ENCODE data around the gene NAIF1.
A peak's percentile ranks its signal among the peaks of the same experiment; 100 is the strongest.

Gene NAIF1

DNA sequence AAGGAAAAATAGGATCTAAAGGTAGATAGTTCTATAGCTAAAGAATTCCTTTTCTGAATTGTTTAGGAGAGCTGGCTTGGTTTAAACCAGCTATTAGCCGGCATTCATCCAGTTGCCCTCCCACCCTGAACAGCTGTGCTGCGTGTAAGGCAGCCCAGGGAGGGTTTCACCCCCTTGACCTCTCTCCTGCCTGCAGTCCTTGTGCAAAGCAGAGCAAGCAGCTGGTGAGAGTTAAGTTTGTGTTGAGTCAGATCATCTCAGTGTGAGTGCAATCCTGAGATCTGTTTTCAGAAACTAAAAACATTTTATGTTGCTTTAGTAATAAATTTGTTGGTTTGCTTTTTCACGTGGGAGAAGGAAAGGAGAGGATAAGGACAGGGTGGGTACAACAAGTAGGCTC, 13.9 kb upstream of the NAIF1 start:
- H3K79me2 ChIP-seq (ENCODE audit: insufficient read depth, low read length) = peaks cover 12% of the 10 kb centered on the region; the same call in 1 of the 2 replicates
- no peak overlapping the region for H3K4me2 ChIP-seq (ENCODE audit: low read length)
- H2AFZ ChIP-seq (ENCODE audit: low read length) = no peak overlapping the region
- H4K20me1 ChIP-seq (ENCODE audit: insufficient read depth, low read length) = no peaks in the 10 kb centered on the region
- no peaks in the 10 kb centered on the region for H3K27me3 ChIP-seq (ENCODE audit: insufficient read depth, low read length)
- H3K9me2 ChIP-seq (ENCODE audit: low read depth, low read length) = no peaks in the 10 kb centered on the region
- no peaks in the 10 kb centered on the region for H3K9me3 ChIP-seq (ENCODE audit: low read length)
- H3K9ac ChIP-seq (ENCODE audit: low read length) = no peak overlapping the region
- peaks cover 7% of the 10 kb centered on the region; the same call in 1 of the 2 replicates for H3K36me3 ChIP-seq (ENCODE audit: insufficient read depth, low read length)
- TF ChIP-seq, protein P1, sequence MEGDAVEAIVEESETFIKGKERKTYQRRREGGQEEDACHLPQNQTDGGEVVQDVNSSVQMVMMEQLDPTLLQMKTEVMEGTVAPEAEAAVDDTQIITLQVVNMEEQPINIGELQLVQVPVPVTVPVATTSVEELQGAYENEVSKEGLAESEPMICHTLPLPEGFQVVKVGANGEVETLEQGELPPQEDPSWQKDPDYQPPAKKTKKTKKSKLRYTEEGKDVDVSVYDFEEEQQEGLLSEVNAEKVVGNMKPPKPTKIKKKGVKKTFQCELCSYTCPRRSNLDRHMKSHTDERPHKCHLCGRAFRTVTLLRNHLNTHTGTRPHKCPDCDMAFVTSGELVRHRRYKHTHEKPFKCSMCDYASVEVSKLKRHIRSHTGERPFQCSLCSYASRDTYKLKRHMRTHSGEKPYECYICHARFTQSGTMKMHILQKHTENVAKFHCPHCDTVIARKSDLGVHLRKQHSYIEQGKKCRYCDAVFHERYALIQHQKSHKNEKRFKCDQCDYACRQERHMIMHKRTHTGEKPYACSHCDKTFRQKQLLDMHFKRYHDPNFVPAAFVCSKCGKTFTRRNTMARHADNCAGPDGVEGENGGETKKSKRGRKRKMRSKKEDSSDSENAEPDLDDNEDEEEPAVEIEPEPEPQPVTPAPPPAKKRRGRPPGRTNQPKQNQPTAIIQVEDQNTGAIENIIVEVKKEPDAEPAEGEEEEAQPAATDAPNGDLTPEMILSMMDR (IDR thresholded peaks at IDR 0.05; ENCODE audit: low read length) = no peak
- TF ChIP-seq EZH2 (IDR thresholded peaks at IDR 0.05; ENCODE audit: borderline replicate concordance, low read length) = no peak
- H3K4me3 ChIP-seq (ENCODE audit: low read depth, low read length, poor library complexity, severe bottlenecking) = no peak overlapping the region
- peaks cover 5% of the 10 kb centered on the region; the same call in 1 of the 2 replicates for H3F3A ChIP-seq (ENCODE audit: insufficient read depth, low read length)
- H3K27ac ChIP-seq (ENCODE audit: low read depth, low read length, poor library complexity, severe bottlenecking) = peak overlapping the region; percentile 57
- H3K4me1 ChIP-seq (ENCODE audit: insufficient read depth, low read length, severe bottlenecking) = peaks cover 39% of the 10 kb centered on the region

DNA sequence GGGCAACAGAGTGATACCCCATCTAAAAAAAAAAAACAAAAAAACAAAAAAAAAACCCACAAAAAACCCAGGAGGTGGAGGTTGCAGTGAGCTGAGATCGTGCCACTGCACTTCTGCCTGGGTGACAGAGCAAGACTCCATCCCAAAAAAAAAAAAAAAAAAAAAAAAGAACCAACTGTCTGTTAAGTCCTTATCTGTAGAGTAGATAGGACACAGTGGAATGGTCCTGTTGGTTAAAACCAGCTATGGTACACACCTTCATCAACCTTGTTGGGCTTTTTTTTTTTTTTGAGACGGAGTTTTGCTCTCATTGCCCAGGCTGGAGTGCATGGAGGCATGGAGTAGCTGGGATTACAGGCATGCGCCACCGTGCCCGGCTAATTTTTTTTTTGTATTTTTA, 13.1 kb upstream of the NAIF1 start:
- Histone ChIP-seq H2AFZ (ENCODE audit: low read length) (no peak overlapping the region), H3K4me3 (ENCODE audit: low read depth, low read length, poor library complexity, severe bottlenecking) (no peak overlapping the region), H3K27me3 (ENCODE audit: insufficient read depth, low read length) (no peaks in the 10 kb centered on the region), H3K9me3 (ENCODE audit: low read length) (no peaks in the 10 kb centered on the region), H3K4me1 (ENCODE audit: insufficient read depth, low read length, severe bottlenecking) (peaks cover 39% of the 10 kb centered on the region), H3F3A (ENCODE audit: insufficient read depth, low read length) (peaks cover 5% of the 10 kb centered on the region; the same call in 1 of the 2 replicates), H3K79me2 (ENCODE audit: insufficient read depth, low read length) (peaks cover 17% of the 10 kb centered on the region; the same call in 1 of the 2 replicates), H4K20me1 (ENCODE audit: insufficient read depth, low read length) (no peaks in the 10 kb centered on the region), H3K4me2 (ENCODE audit: low read length) (no peak overlapping the region), H3K27ac (ENCODE audit: low read depth, low read length, poor library complexity, severe bottlenecking) (no peak overlapping the region), H3K9me2 (ENCODE audit: low read depth, low read length) (no peaks in the 10 kb centered on the region), H3K9ac (ENCODE audit: low read length) (no peak overlapping the region), H3K36me3 (ENCODE audit: insufficient read depth, low read length) (peaks cover 7% of the 10 kb centered on the region)
- TF ChIP-seq, protein P1 (IDR thresholded peaks at IDR 0.05; ENCODE audit: low read length) = no peak
- no peak for TF ChIP-seq EZH2 (IDR thresholded peaks at IDR 0.05; ENCODE audit: borderline replicate concordance, low read length)

DNA sequence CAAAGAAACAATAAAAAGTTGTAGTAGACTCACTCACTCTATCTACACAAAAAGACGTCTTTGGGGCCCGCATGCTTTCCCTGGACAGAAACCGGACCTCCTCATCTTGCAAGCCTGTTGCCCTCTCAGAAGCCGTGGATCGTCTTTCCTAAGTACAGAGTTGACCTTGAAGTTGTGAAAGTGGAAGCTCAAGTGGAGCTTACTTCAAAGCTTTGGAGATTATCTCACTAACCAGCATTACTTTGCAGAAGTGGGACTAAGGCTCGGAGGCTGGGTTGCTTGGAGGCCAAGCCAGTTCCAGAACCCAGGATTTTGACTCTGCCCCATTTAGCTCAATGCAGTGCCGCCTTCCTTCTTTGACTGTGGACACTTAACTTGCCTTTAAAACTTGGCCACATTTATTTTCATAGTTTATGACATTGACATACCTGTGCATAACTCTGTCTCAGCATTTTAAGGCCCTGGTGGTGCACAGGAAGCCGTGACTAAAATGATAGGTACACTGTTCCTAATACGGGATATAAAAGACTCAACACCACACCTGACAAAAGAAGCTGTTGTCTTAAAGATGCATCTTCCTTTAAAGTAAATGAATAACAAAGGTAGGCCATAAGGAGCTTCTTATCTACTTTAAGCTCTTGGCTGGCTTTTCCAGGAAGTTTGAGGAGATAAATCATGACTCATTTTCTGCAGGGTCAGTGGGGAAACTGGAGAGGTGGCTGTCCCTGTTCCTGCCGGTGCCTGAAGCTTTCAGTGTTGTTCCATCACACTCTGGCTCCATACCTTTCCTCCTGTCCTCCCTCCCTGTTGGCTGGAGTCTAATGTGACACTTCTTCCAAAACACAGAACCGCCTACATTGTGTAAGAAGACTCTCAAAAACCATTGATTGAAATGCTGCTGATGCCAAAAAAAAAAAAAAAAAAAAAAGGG, 11.6 kb upstream of the NAIF1 start:
- Histone ChIP-seq H3K9me2 (ENCODE audit: low read depth, low read length) (no peaks in the 10 kb centered on the region), H3K36me3 (ENCODE audit: insufficient read depth, low read length) (peaks cover 6% of the 10 kb centered on the region), H2AFZ (ENCODE audit: low read length) (no peak overlapping the region), H3K79me2 (ENCODE audit: insufficient read depth, low read length) (peaks cover 30% of the 10 kb centered on the region), H3K4me3 (ENCODE audit: low read depth, low read length, poor library complexity, severe bottlenecking) (no peak overlapping the region), H3K9me3 (ENCODE audit: low read length) (no peaks in the 10 kb centered on the region), H3K27me3 (ENCODE audit: insufficient read depth, low read length) (no peaks in the 10 kb centered on the region), H3K4me1 (ENCODE audit: insufficient read depth, low read length, severe bottlenecking) (peaks cover 40% of the 10 kb centered on the region), H3K9ac (ENCODE audit: low read length) (no peak overlapping the region), H4K20me1 (ENCODE audit: insufficient read depth, low read length) (no peaks in the 10 kb centered on the region), H3K27ac (ENCODE audit: low read depth, low read length, poor library complexity, severe bottlenecking) (peak overlapping the region; percentile 53), H3K4me2 (ENCODE audit: low read length) (peak overlapping the region; percentile 12; the same call in 1 of the 2 replicates), H3F3A (ENCODE audit: insufficient read depth, low read length) (peaks cover 5% of the 10 kb centered on the region; the same call in 1 of the 2 replicates)
- TF ChIP-seq EZH2 (IDR thresholded peaks at IDR 0.05; ENCODE audit: borderline replicate concordance, low read length) = no peak
- TF ChIP-seq, protein P1 (IDR thresholded peaks at IDR 0.05; ENCODE audit: low read length) = no peak
